ENCODE results near the gene SNCB.

DNA sequence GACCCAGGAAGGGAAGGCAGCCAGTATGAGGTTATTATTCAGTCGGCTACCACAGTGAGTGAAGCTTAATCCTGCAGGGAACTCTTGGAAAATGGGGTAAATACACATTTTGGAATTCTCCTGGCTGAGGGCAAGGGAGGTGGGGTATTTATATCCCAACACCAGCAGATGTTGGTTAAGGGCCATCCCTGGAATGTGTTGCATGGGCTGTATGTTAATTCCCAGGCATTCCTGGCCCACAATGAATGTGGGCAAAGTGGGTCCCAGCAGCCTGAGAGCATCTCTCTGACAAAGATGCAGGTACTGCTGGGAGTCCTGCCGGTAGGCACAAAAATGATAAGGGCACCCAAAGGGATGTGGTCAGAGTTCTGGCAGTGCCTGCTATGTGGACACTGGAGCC, 17.5 kb downstream of the SNCB start:
- TF ChIP-seq POLR2AphosphoS5 (IDR thresholded peaks at IDR 0.05; ENCODE audit: low read depth, low read length) (no peak), TAF1 (IDR thresholded peaks at IDR 0.05; ENCODE audit: borderline replicate concordance, insufficient read depth, low read length) (no peak), SIN3A (IDR thresholded peaks at IDR 0.05; ENCODE audit: borderline replicate concordance, insufficient read depth, low read length) (no peak)
- TF ChIP-seq, protein P1, sequence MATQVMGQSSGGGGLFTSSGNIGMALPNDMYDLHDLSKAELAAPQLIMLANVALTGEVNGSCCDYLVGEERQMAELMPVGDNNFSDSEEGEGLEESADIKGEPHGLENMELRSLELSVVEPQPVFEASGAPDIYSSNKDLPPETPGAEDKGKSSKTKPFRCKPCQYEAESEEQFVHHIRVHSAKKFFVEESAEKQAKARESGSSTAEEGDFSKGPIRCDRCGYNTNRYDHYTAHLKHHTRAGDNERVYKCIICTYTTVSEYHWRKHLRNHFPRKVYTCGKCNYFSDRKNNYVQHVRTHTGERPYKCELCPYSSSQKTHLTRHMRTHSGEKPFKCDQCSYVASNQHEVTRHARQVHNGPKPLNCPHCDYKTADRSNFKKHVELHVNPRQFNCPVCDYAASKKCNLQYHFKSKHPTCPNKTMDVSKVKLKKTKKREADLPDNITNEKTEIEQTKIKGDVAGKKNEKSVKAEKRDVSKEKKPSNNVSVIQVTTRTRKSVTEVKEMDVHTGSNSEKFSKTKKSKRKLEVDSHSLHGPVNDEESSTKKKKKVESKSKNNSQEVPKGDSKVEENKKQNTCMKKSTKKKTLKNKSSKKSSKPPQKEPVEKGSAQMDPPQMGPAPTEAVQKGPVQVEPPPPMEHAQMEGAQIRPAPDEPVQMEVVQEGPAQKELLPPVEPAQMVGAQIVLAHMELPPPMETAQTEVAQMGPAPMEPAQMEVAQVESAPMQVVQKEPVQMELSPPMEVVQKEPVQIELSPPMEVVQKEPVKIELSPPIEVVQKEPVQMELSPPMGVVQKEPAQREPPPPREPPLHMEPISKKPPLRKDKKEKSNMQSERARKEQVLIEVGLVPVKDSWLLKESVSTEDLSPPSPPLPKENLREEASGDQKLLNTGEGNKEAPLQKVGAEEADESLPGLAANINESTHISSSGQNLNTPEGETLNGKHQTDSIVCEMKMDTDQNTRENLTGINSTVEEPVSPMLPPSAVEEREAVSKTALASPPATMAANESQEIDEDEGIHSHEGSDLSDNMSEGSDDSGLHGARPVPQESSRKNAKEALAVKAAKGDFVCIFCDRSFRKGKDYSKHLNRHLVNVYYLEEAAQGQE (IDR thresholded peaks at IDR 0.05; ENCODE audit: insufficient read depth in 1 of 2, low read depth in 2 of 2, low read length in 2 of 2), result no peak

Data from PFSK-1 (cell line).